Stimulated activated CD8-positive, alpha-beta memory T cell treated with anti-CD3 and anti-CD28 coated beads, Interleukin-4, amount 100 ng/mL, for 1 hour (primary cell): ENCODE data around the gene NRARP.
"Not testable (repeated sequence)": the region's sequence is repeated elsewhere in the genome, so short reads cannot be mapped to it uniquely, and the experiment has no call there.

ENCODE experiments used
- DNase-seq, 2 donors: peaks; one replicate each; pipeline ENCODE4 v3.0.0-alpha.2; 2020; ENCODE audit warnings: low read depth in 2 of 2, low spot score in 1 of 2

Gene NRARP, protein sequence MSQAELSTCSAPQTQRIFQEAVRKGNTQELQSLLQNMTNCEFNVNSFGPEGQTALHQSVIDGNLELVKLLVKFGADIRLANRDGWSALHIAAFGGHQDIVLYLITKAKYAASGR

DNA sequence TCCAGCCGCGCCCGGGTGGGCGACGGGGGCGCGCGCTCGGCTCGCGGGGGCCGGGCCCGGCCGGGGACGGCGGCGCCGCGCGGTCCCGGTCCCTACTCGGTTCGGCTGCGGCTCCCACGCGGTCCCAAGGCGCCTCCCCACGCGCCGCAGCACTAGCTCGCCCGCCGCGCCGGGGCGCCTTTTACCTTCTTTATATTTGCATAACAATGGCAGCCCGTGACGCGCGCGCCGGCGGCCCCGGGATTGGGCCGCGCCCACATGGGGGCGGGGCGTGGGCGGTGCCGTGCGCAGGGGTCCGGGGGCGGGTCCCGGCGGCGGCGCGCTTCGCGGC is at the start of gene NRARP:
TSS of gene NRARP (minus strand) at position 154 of the 331 bp plus-strand sequence. CDS start 343 bp downstream, outside the sequence.
- peak; percentile 75 to 84 for DNase-seq

DNA sequence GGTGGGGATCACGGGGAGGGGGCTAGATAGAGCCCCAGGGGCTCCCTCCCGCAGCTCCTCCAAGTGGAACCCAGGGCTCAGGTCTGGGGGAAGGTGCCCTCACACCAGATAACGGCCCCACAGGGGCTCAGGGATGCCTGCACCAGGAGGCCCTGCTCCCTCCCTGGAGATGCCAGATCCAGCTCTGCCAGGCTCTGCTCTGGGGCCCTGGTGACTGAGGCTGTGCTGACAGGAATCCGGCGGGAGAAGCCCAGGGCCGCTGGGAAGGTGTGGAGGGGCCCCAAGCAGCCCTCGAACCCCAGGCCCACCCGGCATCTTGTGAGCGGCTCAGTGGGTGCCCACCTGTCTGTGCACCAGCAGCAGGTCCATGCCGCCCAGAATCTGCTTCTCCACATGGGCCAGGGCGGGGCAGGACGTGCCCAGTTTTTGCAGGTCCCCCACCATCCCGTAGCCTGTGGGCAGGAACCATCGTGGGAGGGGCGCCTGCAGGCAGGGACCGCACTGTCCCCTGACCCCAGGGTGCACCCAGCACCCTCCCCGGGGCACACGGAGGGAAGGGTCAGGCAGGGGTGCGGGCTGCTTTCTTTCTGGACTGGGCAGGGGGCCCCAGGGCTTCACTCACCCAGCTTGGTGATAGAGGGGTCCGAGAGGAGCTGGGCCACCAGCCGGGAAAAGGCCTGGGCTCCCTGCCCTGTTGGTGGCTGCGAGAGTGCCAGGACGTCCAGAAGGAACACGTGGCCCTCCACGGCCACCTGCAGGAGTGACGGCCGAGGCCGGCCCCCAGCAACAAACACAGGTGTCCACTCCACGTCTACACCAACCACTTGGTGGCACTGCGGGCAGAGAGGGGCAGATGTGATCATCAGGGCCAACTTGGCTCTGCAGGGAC is 48.9 kb upstream of the NRARP start:
- DNase-seq, result no peak

GRCh38 chr9:137349471-137350033 is 47.5 kb upstream of the NRARP start:
- DNase-seq, result no peak

- no peak for DNase-seq
Measured at GRCh38 chr9:137348769-137349470, 46.8 kb upstream of the NRARP start.

DNA sequence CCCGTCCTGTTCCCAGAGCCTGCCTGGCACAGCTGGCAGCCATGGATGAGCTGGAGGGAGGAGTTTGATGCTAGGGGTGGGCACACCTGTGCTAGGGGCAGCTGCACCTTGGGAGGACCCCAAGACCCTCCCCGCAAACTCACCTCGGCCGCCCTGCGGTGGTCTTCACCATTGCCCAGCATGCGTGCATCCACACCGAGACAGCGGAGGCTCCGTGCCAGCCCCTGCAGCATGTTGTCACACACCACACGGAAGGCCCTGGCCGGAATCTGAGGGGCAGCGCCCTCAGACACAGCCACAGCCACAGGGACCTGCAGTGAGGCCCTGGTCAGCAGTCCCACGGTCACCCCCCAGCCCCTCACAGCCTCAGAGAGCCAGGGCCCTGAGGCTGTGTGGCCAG is 45.9 kb upstream of the NRARP start:
- no peak for DNase-seq

DNA sequence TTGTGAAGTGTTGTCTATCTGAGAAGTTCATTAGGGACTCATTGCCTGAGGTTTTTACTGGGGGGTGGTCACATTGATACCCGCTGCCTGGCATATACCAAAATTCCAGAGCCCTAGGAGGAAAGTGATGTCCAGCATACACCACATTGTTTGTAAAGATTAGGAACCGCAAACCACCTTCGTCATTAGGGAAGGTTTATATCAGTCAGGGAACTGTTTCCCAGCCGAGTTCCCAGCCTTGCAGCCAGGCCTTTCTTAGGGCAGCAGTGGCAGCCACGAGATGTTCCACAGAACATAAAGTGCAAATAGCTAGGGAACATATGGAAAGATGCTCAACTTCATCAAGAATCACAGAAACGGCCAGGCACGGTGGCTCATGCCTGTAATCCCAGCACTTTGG is 40.4 kb upstream of the NRARP start:
- no peak for DNase-seq

GRCh38 chr9:137341227-137341626 is 39.2 kb upstream of the NRARP start:
- no peak for DNase-seq

GRCh38 chr9:137339908-137340462 is 37.9 kb upstream of the NRARP start:
- DNase-seq, result not testable (repeated sequence)

- no peak for DNase-seq
Measured at GRCh38 chr9:137339045-137339907, 37.2 kb upstream of the NRARP start.

- no peak for DNase-seq
Measured at GRCh38 chr9:137336735-137337134, 34.7 kb upstream of the NRARP start.

- DNase-seq, result no peak
Measured at GRCh38 chr9:137333016-137333671, 31.1 kb upstream of the NRARP start.

DNA sequence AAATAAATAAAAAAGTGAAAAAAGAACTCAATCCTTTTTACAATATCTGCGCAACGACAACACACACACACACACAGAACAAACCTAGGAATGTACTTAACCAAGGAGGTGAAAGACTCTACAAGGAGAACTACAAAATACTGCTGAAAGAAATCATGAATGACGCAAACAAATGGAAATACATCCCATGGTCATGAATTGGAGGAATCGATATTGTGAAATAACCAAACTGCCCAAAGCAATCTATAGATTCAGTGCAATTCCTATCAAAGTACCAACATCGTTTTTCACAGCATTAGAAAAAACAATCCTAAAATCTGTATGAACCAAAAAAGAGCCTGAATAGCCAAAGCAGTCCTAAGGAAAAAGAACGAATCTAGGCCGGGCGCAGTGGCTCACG is 29.9 kb upstream of the NRARP start:
- no peak for DNase-seq

GRCh38 chr9:137330689-137331088 is 28.6 kb upstream of the NRARP start:
- no peak for DNase-seq

GRCh38 chr9:137329590-137329989 is 27.5 kb upstream of the NRARP start:
- DNase-seq, result not testable (repeated sequence)

- DNase-seq, result not testable (repeated sequence)
Measured at GRCh38 chr9:137327641-137328550, 25.8 kb upstream of the NRARP start.

DNA sequence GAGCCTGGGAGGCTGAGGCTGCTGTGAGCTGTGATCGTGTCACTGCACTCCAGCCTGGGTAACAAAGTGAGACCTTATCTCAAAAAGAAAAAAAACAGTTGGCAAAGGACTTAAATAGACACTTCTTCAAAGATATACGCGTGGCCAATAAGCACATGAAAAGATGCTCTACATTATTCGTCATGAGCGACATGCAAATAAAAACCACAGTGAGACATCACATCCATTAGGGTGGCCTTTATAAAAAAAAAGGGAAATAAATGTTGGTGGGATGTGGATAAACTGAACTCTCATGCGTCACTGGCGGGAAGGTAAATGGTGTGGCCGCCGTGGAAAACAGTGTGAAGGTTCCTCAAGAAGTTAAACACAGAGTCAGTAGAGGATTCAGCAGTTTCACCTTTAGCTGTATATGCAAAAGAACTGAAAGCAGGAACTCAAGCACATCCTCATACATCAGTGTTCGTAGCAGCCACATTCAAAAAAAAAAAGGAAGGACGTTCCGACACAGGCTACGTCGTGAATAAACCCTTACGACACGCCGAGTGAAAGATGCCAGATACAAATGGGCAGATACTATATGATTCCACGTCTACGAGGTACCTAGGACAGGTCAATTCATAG is 24.5 kb upstream of the NRARP start:
- DNase-seq, result no peak

DNA sequence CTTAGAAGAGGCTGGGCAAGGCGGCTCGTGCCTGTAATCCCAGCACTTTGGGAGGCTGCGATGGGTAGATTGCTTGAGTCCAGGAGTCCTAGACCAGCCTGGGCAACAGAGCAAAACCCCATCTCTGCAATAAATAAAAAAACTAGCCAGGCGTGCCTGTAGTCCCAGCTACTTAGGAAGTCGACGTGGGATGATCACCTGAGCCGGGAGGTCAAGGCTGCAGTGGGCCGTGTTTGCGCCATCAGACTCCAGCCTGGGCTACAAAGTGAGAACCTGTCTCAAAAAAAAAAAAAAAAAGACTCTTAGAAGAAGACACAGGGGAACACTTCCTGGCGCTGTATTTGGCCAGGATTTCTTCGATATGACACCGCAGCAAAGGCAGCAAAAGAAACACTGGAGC is 23.7 kb upstream of the NRARP start:
- DNase-seq, result no peak

DNA sequence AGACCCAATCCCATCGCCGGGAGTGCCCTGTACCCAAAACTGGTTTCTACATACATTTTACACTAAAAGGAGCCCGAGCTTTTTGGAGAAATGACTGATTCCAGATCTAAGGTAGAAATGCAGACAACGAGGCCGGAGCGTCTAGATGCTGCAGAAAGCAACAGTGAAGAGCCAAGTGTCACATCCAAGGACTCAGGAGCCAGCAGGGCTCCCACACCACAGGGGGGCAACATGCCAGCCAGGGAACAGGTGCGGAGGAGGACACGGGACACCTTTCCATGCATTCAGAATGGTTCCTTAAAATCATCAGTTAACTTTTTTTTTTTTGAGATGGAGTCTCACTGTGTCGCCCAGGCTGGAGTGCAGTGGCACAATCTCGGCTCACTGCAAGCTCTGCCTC is 23.1 kb upstream of the NRARP start:
- DNase-seq, result no peak
